Medulla oblongata (tissue), 1 donor: ENCODE measurements around the gene LHFPL2.
A peak's percentile ranks its signal among the peaks of the same experiment; 100 is the strongest.

Experiments used
- DNase-seq: peaks from one replicate; pipeline ENCODE4 v3.0.0-alpha.2; 2015; ENCODE audit errors: extremely low spot score

The LHFPL2 gene

DNA sequence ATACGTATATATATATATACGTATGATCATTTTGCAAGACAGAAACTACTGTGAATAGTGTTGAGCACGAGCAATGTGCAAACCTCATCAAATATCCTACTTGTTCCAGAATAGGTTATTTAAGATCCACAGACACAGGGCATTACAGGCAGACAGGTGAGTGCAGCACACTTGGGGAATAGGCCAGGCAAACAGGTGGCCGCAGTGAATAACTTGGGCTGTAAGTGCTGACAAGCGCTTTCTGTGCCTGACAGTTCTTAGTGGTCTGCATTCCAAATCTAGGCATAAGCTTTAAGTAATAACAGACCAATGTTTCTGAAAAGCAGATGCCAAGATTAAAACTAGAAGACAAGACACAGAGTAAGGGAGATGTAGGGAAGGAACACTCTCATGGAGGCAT is 77.9 kb downstream of the LHFPL2 start:
- no peak for DNase-seq

- DNase-seq = peak; percentile 80
Measured at GRCh38 chr5:78569441-78569840, 79.1 kb downstream of the LHFPL2 start.

GRCh38 chr5:78568676-78569075 is 79.9 kb downstream of the LHFPL2 start:
- peak; percentile 50 for DNase-seq

DNA sequence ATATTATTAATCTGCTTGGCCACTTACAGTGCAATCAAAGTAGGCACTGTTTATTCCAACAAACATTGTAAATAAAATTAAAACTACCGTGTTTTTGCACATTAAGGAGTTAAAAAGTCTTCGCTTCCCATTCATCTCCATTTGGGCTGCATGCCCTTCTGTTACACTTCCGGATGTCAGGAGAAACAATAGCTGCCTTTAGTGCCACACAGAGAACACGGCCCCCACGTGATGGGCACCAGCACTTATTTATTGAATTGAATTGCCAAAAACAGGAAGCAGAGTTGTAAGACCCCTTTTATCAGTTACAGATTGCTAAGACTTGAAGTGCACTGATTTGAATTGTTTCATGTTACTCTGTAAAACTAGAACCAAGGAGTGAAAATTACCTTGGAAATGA is 80.4 kb downstream of the LHFPL2 start:
- DNase-seq = peak; percentile 87

DNA sequence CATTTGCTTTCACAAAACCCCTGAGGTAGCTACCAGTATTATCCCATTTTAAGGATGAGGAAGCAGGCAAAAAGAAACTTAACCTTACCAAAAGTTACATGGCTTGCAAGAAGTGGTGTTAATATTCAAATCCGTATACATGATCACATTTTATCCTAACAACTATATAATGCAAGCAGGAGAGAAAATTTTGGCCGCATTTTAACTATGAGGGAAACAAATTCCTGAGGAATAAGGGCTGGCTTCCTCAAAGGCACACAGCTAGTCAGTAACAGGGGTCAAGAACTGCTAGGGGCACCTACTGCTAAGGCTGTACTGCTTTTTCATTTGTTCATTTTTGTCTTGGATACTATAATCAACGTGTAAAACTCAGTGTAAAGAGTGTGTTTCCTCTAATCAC is 81.0 kb downstream of the LHFPL2 start:
- no peak for DNase-seq

- no peak for DNase-seq
Measured at GRCh38 chr5:78566747-78567425, 81.7 kb downstream of the LHFPL2 start.

- DNase-seq = no peak
Measured at GRCh38 chr5:78565395-78565794, 83.2 kb downstream of the LHFPL2 start.

GRCh38 chr5:78563621-78564020 is 85.0 kb downstream of the LHFPL2 start:
- no peak for DNase-seq

DNA sequence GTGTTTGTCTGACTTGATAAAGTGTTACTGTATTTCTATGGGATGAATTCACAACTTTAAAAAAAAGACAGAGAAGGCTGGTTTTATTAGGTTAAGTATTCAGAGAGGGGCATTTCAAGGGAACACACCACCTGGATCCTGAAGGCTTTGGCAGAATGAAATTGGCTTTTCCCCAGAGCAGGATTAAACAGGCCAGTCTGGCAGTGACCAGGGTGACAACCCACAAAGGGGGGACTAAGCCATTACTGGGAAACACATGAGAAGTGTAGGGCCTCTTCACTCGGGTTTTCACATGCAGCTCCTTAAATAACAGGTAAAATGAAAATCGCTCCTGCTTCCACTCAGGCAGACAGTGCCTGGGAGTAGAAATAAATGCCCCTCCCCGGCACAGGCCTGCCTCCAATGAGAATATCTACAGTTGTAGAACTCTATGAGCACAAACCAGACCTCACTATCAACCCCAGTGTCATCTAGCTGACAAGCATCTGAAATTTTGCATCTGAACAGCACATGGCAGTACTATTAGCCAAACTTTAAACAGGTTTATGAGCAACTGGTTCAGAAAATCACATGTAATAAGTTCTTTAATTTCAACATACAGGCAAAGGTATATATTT is 85.8 kb downstream of the LHFPL2 start:
- no peak for DNase-seq

- DNase-seq = no peak
Measured at GRCh38 chr5:78562001-78562400, 86.6 kb downstream of the LHFPL2 start.

GRCh38 chr5:78561261-78561660 is 87.3 kb downstream of the LHFPL2 start:
- DNase-seq = no peak

GRCh38 chr5:78560000-78560855 is 88.3 kb downstream of the LHFPL2 start:
- no peak for DNase-seq

- DNase-seq = no peak
Measured at GRCh38 chr5:78557601-78558000, 91.0 kb downstream of the LHFPL2 start.

DNA sequence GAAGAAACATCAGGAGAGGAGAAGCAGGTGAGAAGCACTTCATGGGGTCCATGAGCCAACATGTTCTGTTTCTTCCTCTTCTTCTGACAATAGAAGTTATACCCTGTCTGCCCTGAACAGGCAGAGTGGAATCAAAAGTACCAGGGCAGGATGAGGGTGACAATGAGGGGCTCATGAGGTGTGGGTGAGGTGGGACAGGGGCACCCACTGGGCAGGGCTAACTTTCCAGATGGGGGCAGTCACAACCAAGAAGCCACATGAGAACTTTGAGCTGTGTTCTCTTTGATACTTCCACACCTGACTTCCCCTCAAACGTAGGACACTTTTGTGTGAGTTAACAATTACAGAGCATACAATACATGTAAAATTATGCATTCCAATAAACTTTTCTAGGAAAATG is 92.7 kb downstream of the LHFPL2 start:
- DNase-seq = no peak

DNA sequence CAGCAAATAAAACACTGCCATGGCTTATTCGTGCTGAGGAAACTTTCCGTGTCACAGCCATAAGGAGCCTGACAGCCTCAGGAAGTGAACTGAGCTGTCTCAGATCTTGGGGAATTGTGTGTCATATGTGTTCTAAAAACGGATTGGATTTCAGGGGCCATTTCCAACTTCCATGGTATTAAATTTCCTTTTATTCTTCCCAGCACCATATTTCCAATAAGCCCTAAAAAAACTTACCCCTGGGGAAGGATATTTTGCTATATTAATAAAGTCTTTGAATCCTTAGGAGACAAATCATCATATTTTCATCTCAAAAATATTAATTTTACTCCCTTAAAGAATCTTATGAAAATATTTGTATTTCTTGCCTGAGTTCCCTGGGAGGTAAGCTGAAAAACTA is 93.9 kb downstream of the LHFPL2 start:
- no peak for DNase-seq

GRCh38 chr5:78553580-78554353 is 94.8 kb downstream of the LHFPL2 start:
- no peak for DNase-seq

DNA sequence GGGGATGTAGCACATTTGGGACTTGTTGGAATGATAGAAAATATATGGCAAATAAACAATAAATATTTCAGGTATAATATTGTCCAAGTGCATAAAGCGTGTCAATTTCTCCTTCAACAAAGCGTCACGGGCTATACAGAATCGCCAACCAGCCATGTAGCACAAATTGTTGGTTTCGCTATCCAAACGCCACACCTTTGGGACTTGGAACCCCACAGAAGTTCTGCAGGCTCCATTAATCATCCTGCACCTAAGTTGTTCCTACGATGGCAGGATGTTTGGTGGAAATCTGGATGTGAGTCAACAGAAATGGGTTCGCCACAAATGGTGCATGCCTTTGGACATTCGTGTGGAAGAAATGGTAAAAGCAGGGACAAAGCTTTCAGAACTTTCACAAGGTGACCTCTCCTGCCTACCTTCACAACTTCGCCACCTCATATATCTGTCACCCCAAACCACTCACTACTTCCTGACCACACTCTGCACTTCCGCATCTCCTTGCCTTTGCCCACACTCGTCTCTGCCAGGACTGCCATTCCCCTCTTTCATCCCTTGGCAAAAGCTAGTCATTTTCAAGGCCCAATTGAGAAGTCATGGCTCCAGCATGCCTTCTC is 95.7 kb downstream of the LHFPL2 start:
- no peak for DNase-seq

DNA sequence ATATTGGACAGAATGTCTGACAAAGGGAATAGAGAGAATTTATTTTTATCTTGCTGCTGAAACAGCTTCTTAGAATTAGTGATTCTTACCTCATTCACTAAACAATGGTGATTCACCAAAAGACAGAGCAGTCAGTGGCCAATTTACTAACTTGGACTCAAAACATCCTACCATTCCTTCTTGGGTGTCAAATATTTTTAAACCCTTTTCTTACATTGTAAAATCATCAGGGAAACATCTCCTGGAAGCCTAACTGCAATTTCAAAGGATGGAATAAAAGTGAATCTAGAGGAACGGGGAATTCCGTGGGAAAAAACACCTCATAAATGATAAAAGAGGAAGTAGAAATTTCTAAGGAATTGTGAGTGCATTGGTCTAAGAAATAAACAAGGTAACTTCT is 97.7 kb downstream of the LHFPL2 start:
- no peak for DNase-seq

DNA sequence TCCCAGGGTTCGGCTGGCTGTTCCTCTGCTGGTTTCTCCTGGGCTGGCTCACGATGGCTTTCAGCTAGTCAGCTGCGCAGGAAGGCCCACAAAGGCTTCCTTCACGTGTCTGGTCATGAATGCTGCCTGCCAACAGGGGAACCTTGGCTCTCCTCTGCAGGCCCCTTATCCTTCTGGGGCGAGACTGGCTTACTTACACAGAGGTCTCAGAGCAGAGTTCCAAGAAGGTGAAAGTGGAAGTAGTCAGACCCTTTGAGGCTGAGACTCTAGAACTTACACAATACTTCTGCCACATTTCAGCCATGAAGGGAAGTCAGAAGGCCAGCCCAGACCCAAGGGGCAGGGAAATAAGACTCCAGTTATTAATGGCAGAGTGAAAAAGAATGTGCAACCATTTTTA is 99.5 kb downstream of the LHFPL2 start:
- DNase-seq = peak; percentile 87

GRCh38 chr5:78547731-78548615 is 100.6 kb downstream of the LHFPL2 start:
- no peak for DNase-seq

DNA sequence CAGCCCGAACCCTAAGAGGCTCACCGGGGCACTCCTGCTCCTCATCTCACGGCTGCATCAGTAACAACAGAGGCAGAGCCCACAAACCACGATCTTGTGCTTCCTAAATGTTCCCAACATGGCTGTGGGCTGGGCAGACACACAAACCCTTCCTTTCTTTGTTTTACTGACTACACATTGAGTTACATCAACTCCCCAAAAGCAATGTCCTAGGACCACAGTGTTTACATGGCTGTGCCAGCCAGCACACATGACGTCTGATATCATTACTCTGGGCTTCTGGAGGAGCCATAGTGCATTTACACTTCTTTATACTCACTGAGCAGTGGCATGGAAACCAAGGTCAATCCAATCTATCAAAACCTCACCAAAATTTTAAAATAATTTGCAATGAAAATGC is 101.4 kb downstream of the LHFPL2 start:
- DNase-seq = no peak
